Thoracic aorta (tissue), 2 donors: ENCODE measurements around the gene AFAP1L1. TPM values are rescaled to one million over a fixed set of nuclear protein-coding genes. Genes with fewer than 3 reads are reported as not detected.
A peak's percentile ranks its signal among the peaks of the same experiment; 100 is the strongest.

Experiments
- ATAC-seq: fragments of 150-250 bp; one replicate; pipeline ENCODE4 v1.8.0; 2017; ENCODE audit warnings: low read depth; ENCODE audit not compliant: insufficient number of reproducible peaks, low FRiP score
- DNase-seq: peaks from one replicate; pipeline ENCODE4 v3.0.0-alpha.2; 2020; ENCODE audit warnings: low spot score
- H3K27ac ChIP-seq, 2 donors: fragments of 200-600 bp; sonication (generic); 1 replicate in 1 of 2; 2 replicates in 1 of 2; pipeline ENCODE4 v1.5.1; 2016; ENCODE audit warnings: mild to moderate bottlenecking in 2 of 2, moderate library complexity in 2 of 2
- H3K27me3 ChIP-seq: fragments of 200-600 bp; sonication (generic); replicated peaks from 2 replicates; pipeline ENCODE4 v1.6.0; 2016; ENCODE audit warnings: mild to moderate bottlenecking; ENCODE audit not compliant: insufficient read depth
- H3K36me3 ChIP-seq: fragments of 200-600 bp; sonication (generic); one replicate; pipeline ENCODE4 v1.5.1; 2016
- H3K4me1 ChIP-seq, 2 donors: fragments of 200-600 bp; sonication (generic); 1 replicate in 1 of 2; 2 replicates in 1 of 2; pipeline versions ENCODE4 v1.5.1 to v1.6.0; 2016; ENCODE audit warnings: low read depth in 2 of 2, mild to moderate bottlenecking in 1 of 2; ENCODE audit not compliant: control insufficient read depth in 1 of 2
- H3K4me3 ChIP-seq: fragments of 200-600 bp; sonication (generic); 2 replicates; pipeline ENCODE4 v1.5.1; 2016; ENCODE audit warnings: mild to moderate bottlenecking
- H3K9me3 ChIP-seq: fragments of 200-600 bp; sonication (generic); 2 replicates; pipeline ENCODE4 v1.5.1; 2016
- total RNA-seq, 2 donors: library from RNA; depleted of rRNA; stranded (reverse); fragments of >200 nt; gene quantifications; one replicate each; pipeline versions ENCODE4 v1.1.0 to v1.2.3, GENCODE V29; 2016
- TF ChIP-seq, protein P1 (sequence below): fragments of 200-600 bp; sonication (generic); IDR thresholded peaks from one replicate; pipeline ENCODE4 v1.5.1; 2019; ENCODE audit warnings: antibody characterized with exemption

AFAP1L1 gene
- total RNA-seq, 2 donors from 2014 or later, result 6.8 to 10.4 TPM

DNA sequence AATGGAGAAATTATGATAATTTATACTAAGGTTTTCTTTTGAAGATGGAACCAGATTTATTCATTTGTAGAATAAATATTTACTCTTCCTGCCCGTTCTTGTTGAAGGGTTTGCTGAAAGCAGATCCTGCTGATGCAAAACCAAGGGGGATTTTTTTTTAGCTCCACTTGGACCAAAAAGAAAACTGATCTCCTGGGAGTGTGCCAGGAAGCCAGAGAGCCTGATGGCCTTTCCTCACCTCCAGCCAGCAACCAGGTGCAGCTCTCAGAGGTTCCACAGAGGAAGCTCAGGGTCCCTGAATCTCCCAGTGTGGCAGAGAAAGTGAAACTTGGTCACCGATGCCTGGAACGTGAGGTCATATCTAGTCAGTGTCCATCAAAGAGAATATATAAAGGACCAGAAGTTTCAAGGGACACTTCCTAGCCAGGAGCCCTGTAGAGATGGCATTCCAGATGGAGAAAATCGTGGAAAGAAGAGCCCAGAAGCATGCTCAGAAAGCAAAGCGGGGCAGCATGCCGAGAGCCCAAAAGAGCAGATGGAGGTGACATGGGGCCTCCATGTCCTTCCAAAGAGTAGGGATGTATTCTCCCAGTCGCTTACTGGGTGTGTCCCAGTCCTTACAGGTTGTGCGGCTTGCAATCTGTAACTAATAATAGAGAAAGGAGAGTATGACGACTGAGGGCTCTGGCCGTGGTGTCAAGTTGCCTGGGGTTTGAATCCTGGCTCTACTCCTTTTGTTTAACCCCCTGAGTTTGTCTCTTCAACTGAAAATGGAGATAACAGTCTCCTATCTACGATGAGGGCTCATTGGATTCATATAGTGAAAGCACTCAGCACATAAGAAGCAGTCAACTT, 12.2 kb downstream of the AFAP1L1 start:
- H3K4me1 ChIP-seq, result peaks cover 0 to 6% of the 10 kb centered on the region in 2 donors
- no peak for ATAC-seq
- TF ChIP-seq, protein P1, sequence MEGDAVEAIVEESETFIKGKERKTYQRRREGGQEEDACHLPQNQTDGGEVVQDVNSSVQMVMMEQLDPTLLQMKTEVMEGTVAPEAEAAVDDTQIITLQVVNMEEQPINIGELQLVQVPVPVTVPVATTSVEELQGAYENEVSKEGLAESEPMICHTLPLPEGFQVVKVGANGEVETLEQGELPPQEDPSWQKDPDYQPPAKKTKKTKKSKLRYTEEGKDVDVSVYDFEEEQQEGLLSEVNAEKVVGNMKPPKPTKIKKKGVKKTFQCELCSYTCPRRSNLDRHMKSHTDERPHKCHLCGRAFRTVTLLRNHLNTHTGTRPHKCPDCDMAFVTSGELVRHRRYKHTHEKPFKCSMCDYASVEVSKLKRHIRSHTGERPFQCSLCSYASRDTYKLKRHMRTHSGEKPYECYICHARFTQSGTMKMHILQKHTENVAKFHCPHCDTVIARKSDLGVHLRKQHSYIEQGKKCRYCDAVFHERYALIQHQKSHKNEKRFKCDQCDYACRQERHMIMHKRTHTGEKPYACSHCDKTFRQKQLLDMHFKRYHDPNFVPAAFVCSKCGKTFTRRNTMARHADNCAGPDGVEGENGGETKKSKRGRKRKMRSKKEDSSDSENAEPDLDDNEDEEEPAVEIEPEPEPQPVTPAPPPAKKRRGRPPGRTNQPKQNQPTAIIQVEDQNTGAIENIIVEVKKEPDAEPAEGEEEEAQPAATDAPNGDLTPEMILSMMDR, result no peak
- no peak overlapping the region for H3K27ac ChIP-seq
- DNase-seq, result no peak
- no peaks in the 10 kb centered on the region for H3K27me3 ChIP-seq
- H3K36me3 ChIP-seq, result no peaks in the 10 kb centered on the region
- H3K9me3 ChIP-seq, result no peaks in the 10 kb centered on the region
- no peak overlapping the region for H3K4me3 ChIP-seq

DNA sequence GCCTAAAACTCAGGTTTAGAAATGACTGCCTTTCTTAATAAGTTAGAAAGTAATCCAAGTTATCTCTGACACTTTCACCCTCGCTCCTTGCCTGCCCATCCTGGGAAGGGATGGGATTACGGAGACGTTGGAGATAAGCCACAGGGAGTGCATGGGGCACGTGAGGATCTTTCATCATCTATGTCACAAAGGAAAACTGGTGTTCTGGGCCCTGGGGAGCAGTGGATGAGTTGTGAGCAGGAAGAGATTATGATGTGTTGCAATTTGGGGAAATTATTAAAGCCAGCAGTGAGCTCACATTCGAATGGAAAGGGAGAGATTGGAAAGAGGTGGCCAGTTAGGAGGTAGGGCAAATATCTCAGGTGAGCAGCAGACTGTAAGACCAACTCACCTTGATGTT, 12.8 kb downstream of the AFAP1L1 start:
- Histone ChIP-seq H3K9me3 (no peaks in the 10 kb centered on the region), H3K27ac (no peak overlapping the region), H3K4me3 (no peak overlapping the region), H3K27me3 (no peaks in the 10 kb centered on the region), H3K36me3 (no peaks in the 10 kb centered on the region), H3K4me1 (peaks cover 6 to 13% of the 10 kb centered on the region in 2 donors)
- TF ChIP-seq, protein P1, result no peak
- DNase-seq (no peak), ATAC-seq (no peak)

- no peak overlapping the region for H3K4me3 ChIP-seq
Observed at GRCh38 chr5:149285153-149285552, 13.5 kb downstream of the AFAP1L1 start.

GRCh38 chr5:149288436-149288835, 16.8 kb downstream of the AFAP1L1 start:
- Histone ChIP-seq H3K27me3 (no peaks in the 10 kb centered on the region), H3K36me3 (no peaks in the 10 kb centered on the region), H3K27ac (peak overlapping the region in 1 of 2 donors; percentile 12), H3K4me3 (no peak overlapping the region), H3K9me3 (no peaks in the 10 kb centered on the region), H3K4me1 (peaks cover 9 to 16% of the 10 kb centered on the region in 2 donors)
- ATAC-seq (no peak), DNase-seq (no peak)
- TF ChIP-seq, protein P1, result no peak

More at GRCh38 chr5:149285153-149285552, 13.5 kb downstream of the AFAP1L1 start:
- Histone ChIP-seq H3K27me3 (no peaks in the 10 kb centered on the region), H3K27ac (no peak overlapping the region), H3K4me1 (peaks cover 9 to 16% of the 10 kb centered on the region in 2 donors), H3K36me3 (no peaks in the 10 kb centered on the region), H3K9me3 (no peaks in the 10 kb centered on the region)
- TF ChIP-seq, protein P1, result no peak
- ATAC-seq (no peak), DNase-seq (no peak)

DNA sequence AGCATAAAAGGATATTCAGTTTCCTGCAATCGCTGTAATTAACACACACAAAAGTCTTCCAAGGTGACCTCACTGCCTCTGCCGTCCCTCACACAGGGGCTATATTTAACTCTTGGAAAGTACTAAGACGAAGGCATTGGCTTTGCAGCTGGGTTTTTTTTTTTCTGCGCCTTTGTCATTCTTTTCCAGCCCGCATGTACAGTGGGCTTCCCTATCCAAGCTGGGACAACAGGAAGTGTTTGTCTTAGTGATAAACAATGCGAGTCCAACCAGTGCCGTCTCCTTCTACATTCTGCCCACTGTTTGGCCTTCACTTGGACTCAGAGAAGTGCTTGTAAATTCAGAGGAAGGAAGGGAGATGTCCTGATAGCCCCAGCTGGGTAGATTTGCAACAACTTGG, 17.6 kb downstream of the AFAP1L1 start:
- peaks cover 9 to 16% of the 10 kb centered on the region in 2 donors for H3K4me1 ChIP-seq
- ATAC-seq, result no peak
- H3K4me3 ChIP-seq, result peak overlapping the region; percentile 11
- H3K9me3 ChIP-seq, result no peaks in the 10 kb centered on the region
- DNase-seq, result no peak
- TF ChIP-seq, protein P1, result no peak
- no peaks in the 10 kb centered on the region for H3K36me3 ChIP-seq
- no peak overlapping the region for H3K27ac ChIP-seq
- H3K27me3 ChIP-seq, result no peaks in the 10 kb centered on the region
